ENCODE measurements around the gene CNPY1. TPM values are rescaled to one million over a fixed set of nuclear protein-coding genes. Genes with fewer than 3 reads are reported as not detected.

The CNPY1 gene
- total RNA-seq, 1 donor from 2014 or later: not detected

DNA sequence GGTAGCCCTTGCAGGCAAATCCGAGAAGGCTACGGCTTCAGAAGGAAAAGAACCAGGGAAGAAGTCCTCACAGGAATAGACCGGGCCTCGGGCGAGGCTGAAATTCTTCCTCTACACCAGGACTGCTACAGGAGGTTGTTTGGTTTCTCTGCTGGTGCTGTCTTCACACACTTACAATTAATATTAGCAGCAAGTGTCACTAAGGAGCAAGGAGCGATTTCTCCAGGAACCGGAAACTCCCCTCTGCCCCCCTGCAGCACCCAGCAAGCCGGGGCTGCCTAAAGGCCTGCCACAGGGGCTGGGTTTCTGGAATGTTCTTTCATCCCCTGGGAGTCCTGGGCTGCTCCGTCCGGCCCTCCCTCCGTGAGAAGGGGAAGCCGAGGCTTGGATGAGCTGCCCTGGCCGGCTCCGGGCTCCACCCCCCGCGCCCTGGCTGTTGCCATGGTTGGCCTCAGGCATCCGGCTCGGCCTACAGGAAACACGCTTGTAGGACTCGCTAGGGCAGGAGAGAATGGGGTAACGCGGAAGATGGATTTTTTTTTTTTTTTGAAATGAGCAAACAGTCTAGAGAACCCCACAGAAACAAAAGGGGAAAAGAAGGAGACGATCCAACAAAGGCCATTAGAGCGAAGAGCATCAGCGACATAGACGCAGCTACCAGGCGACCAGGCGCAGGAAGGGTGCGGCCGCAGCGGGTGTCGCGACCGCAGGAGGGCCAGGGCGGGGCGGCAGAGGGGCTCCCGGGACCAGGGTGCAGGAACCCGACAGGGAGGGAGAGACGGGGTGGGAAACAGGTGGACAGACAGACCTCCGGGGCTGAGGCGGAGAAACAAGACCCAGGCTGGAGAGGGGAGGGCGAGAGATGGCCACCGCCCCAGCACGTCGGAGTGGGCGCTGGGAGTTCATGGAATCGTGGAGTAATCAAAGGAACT is 55.4 kb downstream of the CNPY1 start:
- DNase-seq (ENCODE audit: low read depth, low spot score): no peak

DNA sequence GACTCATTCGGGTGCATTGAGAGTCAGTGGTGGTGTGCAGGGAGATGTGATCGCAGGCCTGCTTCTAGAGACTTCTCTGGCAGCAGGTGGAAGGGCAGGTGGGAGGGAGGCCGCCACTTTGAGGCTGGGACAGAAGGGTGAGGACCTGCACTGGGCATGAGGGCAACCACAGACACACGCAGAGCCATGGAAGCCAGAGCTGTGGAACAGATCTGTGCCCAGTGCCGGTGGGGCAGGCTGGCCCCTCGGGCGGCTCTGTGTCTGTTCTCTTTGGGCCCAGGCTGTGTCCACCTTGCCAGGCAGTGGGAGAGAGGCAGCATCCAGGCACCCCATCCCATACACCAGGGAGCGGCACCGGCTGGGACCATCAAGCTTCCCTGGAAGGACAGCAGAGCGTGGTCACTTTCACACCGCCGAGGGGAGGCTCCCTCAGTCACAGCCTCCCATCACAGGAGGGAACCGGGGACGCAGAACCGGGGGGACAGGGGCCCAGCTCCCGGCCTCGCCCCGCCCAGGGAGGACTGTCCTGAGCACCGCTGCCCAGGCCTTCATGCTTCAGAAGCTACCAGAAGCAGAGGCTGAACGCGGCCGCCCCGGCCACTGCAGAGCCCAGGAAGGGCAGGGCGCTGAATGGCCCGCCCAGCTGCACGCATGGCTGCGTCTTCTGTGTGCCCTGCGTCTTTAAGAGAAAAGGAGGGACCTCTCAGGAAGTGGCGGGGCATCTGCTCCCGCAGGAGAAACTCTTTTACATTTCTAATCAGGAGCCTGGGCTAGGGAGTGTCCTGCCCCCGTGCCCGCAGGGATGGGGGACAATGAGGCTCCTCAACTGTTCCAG is 56.3 kb downstream of the CNPY1 start:
- no peak for DNase-seq (ENCODE audit: low read depth, low spot score)

DNA sequence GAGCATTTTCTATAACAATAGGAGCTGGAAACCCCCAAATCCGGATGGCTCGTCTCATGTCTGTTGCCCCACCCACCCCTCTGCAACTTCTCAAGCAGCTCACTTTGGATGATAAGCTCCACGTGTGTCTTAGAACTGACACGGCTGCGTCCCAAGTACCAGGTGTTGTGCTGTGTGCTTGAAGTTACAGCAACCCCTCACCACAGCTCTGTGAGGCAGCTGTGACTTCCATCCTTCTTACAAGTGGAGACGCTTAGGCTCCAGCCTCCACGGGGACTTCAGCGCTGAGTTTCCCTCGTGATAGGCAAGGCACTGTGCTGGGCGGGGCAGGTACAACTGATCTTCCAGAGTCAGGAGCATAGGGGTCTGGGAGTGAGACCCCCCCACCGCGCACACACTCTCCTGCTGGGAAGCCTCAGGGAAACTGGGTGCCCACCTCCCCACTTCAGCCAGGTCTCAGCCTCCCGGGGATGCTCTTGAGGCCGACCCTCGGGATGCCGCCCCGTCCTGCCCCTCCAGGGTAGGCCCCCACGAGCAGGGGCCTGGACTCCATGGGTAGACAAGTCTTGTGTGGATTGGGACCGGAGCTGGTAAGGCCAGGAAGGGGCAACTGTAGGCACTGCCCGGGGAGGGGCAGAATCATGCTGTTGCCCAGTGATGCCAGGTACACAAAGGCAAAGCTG is 57.1 kb downstream of the CNPY1 start:
- no peak for DNase-seq (ENCODE audit: low read depth, low spot score)

DNA sequence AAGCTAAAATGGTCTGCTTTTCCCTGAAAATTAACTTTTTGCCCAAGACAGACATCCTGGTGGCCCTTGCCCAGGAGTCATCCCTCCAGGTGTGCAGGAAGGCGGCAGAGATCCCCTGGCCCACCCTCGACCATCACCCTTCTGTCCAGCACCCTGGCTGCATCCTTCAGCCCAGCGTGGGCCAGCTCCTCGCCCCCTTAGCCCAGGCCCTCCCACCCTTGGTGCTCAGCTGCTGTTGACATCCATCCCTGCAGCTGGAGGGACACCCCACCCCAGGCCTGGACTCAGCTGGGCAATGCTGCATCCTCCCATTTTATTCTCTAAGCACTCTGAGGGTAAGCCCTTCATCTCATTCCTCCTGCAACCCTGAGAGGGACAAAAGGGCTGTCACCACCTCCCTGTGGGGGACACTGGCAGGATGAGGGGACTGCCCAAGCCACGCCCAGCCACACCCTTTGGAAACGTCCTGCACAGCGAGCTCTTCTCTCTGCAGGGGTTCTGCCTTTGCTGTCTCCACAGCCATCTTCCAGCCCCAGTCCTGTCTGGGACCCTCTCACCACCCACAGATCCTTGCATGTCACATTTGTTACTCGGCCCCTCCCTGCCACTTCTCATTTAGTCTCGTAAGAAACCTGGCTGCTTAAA is 57.8 kb downstream of the CNPY1 start:
- no peak for DNase-seq (ENCODE audit: low read depth, low spot score)

DNA sequence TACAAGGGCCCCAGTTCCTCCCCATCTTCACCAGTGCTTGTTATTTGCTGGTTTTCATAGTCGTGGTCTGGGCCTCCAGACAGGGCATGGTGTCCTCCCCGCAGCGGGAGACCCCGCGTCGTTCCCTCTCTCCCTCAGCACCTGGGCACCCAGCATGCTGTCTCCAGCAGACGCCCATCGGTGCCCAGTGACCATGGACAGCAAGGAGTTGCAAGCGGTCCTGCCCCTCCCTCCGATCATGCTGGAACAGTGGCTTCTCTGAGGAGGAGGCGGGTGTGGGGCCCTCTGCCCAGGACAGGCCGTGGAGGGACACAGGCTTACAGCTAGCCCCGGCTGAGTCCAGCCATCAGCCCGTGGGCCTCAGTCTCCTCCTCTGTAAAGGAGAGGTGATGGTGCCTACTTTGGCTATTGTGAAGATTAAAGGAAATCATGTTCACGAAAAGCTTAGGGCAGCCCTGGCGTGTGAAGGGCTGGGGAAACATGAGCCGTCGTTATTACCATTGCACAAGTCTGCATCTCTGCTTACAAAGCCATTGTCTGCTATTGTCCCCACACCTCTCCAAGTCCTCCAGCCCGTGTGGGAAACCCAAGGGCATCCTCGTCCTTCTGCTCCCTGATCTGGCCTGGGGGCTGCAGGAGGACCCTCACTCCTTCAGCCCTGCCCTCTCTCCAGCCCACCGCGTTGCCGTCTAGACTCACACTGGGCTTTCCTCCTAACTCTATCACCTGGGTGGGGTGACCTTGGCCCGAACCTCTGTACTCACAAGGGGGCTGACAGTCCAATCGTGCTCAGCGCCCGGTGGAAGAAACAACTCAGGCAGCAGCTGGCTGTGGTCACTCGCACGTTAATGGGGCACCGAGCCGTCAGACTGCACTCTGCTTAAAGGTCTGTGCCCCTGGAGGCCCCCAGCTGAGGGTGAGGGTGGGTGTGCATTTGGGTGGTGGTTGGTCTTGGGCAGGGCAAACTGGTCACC is 58.6 kb downstream of the CNPY1 start:
- DNase-seq (ENCODE audit: low read depth, low spot score): no peak

DNA sequence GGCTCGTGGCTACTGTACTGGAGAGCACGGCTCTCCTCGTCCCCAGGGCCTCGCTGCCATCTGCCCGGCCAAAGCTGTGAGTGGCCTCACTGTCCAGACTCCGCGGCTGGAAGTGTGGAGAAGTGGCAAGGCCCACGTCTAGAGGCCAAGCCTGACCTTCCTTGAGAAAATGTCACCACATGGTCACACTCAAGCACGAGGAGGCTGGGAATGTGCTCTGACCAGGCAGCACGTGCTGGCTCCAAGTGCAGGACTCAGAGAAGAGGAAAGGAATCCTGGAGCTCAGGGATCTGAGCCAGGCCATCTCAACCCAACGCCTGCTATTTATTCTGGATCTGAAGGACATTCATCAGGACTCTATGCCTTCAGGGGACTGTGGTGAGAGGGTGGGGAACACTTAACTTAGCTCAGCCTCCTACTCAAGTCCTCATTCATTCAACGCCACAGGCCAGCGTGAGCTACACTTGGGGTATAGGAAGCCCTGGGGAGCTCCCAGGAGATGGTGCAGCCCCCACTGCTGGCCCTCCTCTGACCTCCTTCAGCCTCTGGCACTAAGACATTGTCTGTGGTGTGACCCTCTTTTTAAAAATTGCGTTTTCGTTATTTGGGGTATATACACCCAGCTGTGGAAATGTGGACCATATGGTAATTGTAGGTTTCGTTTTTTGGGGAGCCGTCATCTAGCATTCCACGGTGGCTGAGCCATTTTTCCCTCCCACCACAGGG is 59.4 kb downstream of the CNPY1 start:
- no peak for DNase-seq (ENCODE audit: low read depth, low spot score)

DNA sequence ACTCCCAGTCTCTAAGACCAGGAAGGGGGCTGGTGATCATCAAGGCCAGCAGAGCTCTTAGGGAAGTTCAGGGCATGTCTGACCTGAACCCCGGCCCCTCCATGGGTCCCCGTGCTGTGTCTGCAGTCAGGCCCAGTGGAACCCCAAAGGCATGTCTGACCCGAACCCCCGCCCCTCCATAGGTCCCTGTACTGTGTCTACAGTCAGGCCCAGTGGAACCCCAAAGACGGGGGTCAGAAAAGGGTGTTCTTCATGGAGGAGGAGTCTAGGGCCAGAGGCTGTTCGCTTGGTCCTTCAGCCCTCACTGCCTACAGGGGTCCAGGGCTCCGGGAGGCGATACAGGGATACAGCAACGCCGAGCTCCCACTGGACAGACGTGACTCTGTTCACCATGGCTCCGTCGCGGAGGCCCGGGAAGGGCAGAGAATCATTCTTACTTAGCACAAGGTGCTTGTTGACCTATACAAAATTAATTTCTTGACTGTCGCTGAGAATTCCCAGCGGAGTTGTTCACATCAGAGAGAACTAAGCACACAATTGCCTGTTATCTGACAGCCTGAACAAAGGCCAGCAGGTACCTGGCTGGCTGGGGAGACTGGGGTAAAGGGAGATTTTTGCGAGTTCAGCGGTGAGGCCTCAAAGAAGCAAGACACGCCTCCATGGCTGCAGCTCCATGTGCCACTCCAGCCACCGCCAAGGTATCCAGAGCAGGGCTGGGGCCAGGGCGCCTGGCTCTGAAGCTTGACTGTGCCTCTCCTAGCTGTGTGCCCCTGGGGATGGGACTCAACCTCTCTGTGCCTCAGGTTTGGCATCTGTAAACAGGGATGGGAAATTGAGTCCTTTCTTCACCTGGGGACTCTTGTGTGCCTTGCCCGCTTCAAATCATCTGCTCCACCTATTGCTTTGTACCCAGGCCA is 61.6 kb downstream of the CNPY1 start:
- no peak for DNase-seq (ENCODE audit: low read depth, low spot score)

DNA sequence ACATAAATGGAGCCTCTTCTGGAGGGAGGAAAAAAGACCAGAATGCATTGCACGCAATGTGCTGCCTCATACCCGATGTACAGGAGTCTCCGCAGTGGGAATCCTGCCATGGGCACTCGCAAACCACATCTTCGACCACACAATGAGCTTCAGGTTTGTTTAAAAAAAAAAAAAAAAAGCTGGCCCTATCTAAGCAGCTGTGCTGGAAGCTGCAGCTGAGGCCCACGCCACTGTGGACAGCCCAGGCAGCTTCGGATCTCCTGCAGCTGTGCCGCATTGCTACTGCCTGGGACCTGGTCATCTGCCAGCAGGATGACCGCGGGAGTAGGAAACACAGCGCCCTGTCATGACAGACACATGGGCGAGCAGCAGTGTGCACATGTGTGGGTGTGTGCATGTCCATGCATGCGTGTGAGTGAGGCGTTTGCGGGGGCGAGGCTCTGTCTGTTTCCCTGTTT is 62.5 kb downstream of the CNPY1 start:
- DNase-seq (ENCODE audit: low read depth, low spot score): no peak

DNA sequence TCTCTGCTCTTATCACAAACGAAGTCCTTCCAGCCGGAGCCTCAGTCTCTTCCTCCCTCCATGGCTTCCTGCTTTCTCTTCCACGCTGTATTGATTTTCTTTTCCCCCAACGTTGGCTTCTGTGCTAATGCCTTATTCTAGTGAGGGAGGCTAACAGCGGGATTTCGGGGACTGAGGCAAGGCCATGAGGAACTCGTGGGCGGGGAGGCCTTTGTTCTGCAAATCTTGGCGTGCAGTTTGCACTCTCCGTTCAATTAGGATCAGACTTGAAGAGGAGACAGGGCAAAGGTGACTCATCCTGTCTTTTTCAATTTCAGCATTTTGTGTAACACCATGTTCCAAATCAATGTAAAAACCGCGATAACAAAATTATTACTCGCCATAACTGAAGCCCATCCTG is 63.1 kb downstream of the CNPY1 start:
- no peak for DNase-seq (ENCODE audit: low read depth, low spot score)

DNA sequence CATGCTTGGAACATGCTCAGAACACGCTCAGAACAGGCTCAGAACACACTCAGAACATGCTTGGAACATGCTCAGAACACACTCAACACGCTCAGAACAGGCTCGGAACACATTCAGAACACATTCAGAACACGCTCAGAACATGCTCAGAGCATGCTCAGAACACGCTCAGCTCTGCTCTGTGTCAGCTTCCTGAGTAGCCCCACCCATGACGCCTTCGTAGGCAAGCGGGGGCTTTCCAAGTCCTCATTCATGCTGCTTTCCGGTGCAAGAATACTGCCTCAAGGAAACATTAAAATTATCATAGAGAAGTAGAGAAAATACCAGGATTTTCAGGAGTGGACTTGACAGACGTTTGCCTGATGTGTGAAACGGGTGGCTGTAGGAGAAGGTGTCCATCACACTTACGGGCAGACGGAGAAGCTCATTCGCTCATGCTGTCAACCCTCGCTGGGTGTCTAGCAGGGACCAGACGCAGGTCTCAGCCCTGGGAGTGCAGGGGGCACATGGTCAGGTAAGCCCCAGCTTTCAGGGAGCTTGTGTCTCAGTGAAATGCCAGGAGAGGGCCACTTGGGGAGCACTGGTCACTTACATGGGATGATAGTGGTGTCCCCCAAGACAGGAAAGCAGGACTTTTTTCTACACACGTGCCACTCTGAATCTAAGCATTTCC is 63.7 kb downstream of the CNPY1 start:
- DNase-seq (ENCODE audit: low read depth, low spot score): no peak

DNA sequence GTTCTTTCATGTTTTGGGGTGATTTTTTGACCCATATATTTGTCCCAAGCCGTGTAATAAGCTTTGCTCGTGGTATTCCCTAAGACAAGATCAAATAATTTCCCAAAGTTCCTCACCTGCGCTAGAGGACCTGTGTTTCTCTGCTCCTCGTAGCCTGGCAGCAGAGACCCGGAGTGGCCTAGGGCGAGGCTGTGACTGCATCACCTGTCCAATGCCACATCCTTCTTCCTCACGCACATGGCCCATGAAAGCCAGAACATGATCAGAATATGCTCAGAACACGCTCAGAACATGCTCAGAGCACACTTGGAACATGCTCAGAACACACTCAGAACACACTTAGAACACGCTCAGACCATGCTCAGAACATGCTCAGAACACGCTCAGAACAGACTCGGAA is 64.6 kb downstream of the CNPY1 start:
- no peak for DNase-seq (ENCODE audit: low read depth, low spot score)

DNA sequence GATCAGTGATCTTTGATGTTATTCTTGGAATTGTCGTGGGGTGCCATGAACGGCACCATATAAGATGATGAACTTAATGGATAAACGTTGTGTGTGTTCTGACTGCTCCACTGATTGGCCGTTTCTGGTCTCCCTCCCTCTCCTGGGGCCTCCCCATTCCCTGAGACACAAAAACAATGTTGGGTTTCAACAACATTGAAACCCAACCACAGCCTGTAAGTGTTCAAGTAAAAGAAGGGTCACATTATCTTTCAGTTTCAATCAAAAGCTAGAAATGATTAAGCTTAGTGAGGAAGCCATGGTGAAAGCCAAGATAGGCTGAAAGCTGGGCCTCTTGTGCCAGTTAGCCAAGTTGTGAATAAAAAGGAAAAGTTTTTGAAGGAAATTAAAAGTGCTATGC is 68.9 kb downstream of the CNPY1 start:
- no peak for DNase-seq (ENCODE audit: low read depth, low spot score)

DNA sequence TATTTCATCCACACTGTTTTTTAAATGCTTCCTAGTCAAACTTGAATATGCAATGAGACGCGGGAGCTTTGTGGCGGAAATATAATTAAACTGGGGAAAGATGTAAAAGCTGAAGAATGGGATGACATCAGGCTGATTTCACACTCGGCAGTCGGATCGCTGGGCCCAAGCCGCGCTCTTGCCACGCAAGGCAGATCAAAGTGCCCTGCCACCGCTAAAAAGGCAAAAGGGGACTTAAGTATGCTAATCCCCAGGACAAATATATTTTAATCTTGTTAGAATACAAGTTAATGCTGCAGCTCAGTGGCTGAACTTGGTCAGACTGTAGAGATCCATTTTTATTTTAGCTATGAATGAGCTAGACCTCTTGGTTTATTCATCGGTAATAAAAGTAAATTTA is 74.6 kb downstream of the CNPY1 start:
- no peak for DNase-seq (ENCODE audit: low read depth, low spot score)

DNA sequence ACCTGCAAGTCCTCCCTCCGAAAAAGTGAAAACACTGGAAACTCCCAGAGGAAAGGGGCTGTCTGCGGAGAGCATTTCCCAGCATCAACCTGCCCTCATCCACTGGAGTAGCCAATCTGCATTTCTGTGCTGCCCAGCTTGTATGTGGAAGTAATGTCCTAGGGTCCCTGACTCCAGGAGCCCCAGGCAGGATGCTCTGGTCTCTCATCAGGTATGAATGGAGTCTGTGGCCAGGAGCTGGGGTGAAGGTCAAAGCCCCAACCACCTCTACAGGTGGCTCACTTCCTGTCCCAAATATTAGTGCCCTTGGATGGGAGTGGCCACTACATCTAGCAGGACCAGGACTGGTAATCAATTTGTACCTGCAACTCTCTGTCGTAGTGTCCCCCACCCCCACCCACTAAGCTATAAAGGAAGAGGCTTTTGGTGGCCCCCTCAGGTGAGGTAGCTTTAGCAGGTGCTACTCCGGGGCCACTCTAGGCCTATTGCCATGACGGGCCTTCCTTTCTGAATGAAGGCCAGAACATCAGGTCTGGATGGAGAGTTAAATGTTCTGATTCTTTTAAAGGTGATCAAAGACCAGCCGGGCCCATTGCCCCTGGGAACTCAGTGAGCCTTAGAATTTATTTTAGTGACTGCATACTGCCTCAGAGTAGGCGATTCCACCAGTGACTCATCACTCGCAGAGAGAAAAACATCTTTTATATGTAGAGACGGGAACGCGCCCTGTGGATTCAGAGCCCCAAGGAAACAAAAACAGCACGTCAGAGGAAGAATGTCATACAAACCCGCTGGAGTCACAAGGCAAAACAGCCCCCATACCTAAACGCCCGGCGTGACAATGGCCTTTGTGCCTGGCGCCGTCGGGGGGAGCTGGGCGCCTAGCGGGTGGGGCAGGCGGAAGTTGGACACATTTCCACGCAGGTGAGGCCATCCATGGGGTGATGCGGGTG is 75.4 kb downstream of the CNPY1 start:
- no peak for DNase-seq (ENCODE audit: low read depth, low spot score)

DNA sequence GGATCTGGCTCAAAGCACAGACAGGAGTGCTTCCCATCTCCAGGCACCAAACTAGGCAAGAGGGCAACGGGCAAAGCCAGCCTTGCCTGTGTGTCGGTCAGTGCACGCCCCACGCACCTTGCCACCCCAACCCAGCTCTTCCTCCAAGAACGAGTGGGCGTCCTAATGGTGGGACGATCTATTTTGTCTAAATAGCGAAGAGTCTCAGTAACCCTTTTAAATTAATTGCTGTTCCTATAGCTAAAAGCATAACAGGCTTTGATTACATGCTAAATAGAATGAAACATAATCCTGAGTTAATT is 76.2 kb downstream of the CNPY1 start:
- no peak for DNase-seq (ENCODE audit: low read depth, low spot score)

DNA sequence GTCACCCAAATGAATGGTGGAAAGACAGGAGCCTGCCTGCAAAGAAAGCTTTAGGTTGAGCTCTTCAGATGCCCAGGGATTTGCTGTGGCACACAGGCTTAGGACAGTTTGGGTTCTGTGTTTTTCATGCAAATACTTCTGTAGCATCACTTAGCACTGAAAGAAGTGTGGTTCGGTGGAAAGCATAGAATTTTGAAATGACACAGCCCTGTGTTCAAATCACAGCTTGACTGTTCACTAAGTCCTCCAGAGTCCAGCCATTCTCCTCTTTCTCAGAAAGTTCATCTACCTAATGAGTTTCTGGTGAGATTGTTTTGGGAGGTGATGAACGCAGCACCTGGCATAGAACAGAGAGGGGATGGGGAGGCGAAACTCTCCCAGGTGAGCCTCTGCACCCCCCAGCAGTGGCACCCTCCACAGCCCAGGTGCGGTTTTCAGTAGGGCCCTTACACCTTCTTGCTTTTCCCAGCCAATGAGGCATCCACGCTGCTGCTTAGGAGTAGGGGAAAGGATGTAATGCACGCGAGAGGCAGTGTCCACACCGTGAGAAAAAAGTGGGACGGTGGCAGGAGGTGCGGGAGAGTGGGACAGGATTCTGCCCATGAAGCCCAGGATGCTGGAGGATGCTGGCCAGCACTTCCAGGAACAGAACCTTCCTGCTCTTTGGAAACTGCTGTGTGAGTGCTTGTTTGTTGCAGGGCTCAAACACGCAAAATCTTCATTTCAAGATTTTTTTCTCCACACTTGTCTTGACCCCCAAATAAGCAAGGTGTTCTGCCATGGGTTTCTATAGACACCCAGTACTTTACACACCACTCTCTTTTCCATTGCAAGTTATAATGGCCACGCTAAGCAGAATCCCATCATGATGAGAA is 76.8 kb downstream of the CNPY1 start:
- no peak for DNase-seq (ENCODE audit: low read depth, low spot score)
